Retinal pigment epithelial cell (primary cell): ENCODE data around the gene NFE2L2.

Experiments used
- DNase-seq: peaks from one replicate; pipeline ENCODE4 v3.0.0-alpha.2; 2010; ENCODE audit warnings: low read depth
- H3K4me3 ChIP-seq: 2 replicates; pipeline ENCODE4 v1.5.1; 2011; ENCODE audit warnings: mild to moderate bottlenecking, low read length, control low read depth, moderate library complexity
- CTCF ChIP-seq: conservative IDR thresholded peaks from 2 replicates; pipeline ENCODE4 v1.5.1; 2011; ENCODE audit warnings: low read depth, low read length, control low read depth, inconsistent platforms

Gene NFE2L2

DNA sequence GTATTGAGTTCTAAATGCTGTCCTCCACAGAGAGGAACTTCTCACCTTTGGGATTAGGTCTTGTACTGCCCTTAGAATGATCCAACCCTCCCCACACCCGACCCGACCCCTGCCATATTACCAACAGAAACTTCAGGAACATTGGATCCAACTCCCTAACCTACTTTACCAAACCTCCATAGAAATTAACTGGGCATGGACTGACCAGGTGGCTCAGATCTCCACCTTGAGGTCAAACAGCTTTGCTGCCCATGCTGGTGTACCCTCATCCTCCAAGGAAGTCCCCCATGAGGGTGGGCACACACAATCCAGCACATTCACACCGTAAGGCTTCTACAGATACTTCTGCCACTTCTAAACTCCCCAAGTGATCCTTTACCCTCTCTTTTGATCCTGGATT, 21.5 kb downstream of the NFE2L2 start:
- TF ChIP-seq CTCF: no peak
- H3K4me3 ChIP-seq: no peak overlapping the region
- DNase-seq: no peak

GRCh38 chr2:177242121-177242987, 22.2 kb downstream of the NFE2L2 start:
- peak; percentile 90 for DNase-seq
- peak overlapping the region; percentile 19 for H3K4me3 ChIP-seq
- TF ChIP-seq CTCF: no peak

GRCh38 chr2:177241711-177242120, 22.8 kb downstream of the NFE2L2 start:
- peak overlapping the region; percentile 0 for H3K4me3 ChIP-seq
- no peak for DNase-seq
- TF ChIP-seq CTCF: no peak

GRCh38 chr2:177239932-177240630, 24.4 kb downstream of the NFE2L2 start:
- peak; percentile 61 for DNase-seq
- no peak for TF ChIP-seq CTCF
- no peak overlapping the region for H3K4me3 ChIP-seq

- DNase-seq: no peak
- no peak overlapping the region for H3K4me3 ChIP-seq
- no peak for TF ChIP-seq CTCF
Observed at GRCh38 chr2:177239053-177239452, 25.5 kb downstream of the NFE2L2 start.

- H3K4me3 ChIP-seq: no peak overlapping the region
- no peak for DNase-seq
- TF ChIP-seq CTCF: no peak
Observed at GRCh38 chr2:177237932-177238331, 26.6 kb downstream of the NFE2L2 start.
